K562 (cell line): Measurements from ENCODE around the gene BCKDK. TPM values are rescaled to one million over a fixed set of nuclear protein-coding genes. Genes with fewer than 3 reads are reported as not detected.

Source experiments
- CBFA2T2 ChIP-seq: fragments of 450-650 bp; conservative IDR thresholded peaks from 2 replicates; pipeline ENCODE4 v1.6.1; 2017; ENCODE audit warnings: mild to moderate bottlenecking
- CBX8 ChIP-seq: fragments of 200-600 bp; sonication (generic); IDR thresholded peaks from 2 replicates; pipeline ENCODE4 v1.6.1; 2012; ENCODE audit warnings: borderline replicate concordance, mixed run types, low read depth, mild to moderate bottlenecking, moderate library complexity, mixed read lengths, low read length, control low read depth, inconsistent platforms; ENCODE audit not compliant: poor library complexity, severe bottlenecking; ENCODE audit errors: extremely low read depth
- CLOCK ChIP-seq: fragments of 250-450 bp; sonication (Bioruptor Pico); IDR thresholded peaks from 2 replicates; pipeline ENCODE4 v1.4.0; 2020; ENCODE audit warnings: mild to moderate bottlenecking, moderate library complexity, borderline replicate concordance
- E2F4 ChIP-seq: sonication (generic); formaldehyde crosslinking; IDR thresholded peaks from 2 replicates; pipeline ENCODE4 v1.8.0; 2022; ENCODE audit warnings: mild to moderate bottlenecking, low read depth, missing genetic modification reagents
- ELK1 ChIP-seq: sonication (generic); formaldehyde crosslinking; IDR thresholded peaks from 2 replicates; pipeline ENCODE4 v1.8.1; 2022; ENCODE audit warnings: missing genetic modification reagents
- MAFG ChIP-seq: fragments of 450-650 bp; conservative IDR thresholded peaks from 2 replicates; pipeline ENCODE4 v1.6.1; 2016; ENCODE audit warnings: missing genetic modification characterization, missing compliant biosample characterization
- MTA1 ChIP-seq: fragments of 450-650 bp; IDR thresholded peaks from 2 replicates; pipeline ENCODE4 v1.6.1; 2017; ENCODE audit warnings: borderline replicate concordance
- NFIC ChIP-seq: fragments of 450-650 bp; IDR thresholded peaks from 2 replicates; pipeline ENCODE4 v1.6.1; 2017; ENCODE audit warnings: mild to moderate bottlenecking, inconsistent platforms
- NR2C2 ChIP-seq, 2 experiments: fragments of 200-800 bp in 1 of 2; sonication (Bioruptor generic) in 1 of 2; sonication (generic) in 1 of 2; formaldehyde crosslinking in 1 of 2; IDR thresholded peaks; 2 replicates each; pipeline versions ENCODE4 v1.6.1 to v1.8.0; 2016 to 2022; ENCODE audit warnings: mild to moderate bottlenecking in 1 of 2, missing compliant biosample characterization in 1 of 2, missing genetic modification characterization in 1 of 2, missing genetic modification reagents in 1 of 2
- PCBP1 ChIP-seq: fragments of 200-400 bp; formaldehyde crosslinking; IDR thresholded peaks from 2 replicates; pipeline ENCODE4 v1.6.1; 2018; ENCODE audit warnings: mild to moderate bottlenecking, low read depth, low read length; ENCODE audit not compliant: poor library complexity, severe bottlenecking
- SIRT6 ChIP-seq: IDR thresholded peaks from one replicate; pipeline ENCODE4 v1.6.1; 2012; ENCODE audit warnings: low read depth, mild to moderate bottlenecking, control low read depth, inconsistent platforms, low read length, moderate library complexity
- ZNF146 ChIP-seq: IDR thresholded peaks from one replicate; pipeline ENCODE4 v1.6.1; 2018; ENCODE audit warnings: missing compliant biosample characterization; ENCODE audit not compliant: unreplicated experiment
- ZNF184 ChIP-seq: sonication (generic); formaldehyde crosslinking; IDR thresholded peaks from 2 replicates; pipeline ENCODE4 v1.5.0; 2020; ENCODE audit warnings: missing genetic modification reagents
- ZNF449 ChIP-seq: fragments of 250-450 bp; sonication (Bioruptor Pico); IDR thresholded peaks from 2 replicates; pipeline ENCODE4 v1.8.0; 2022; ENCODE audit warnings: moderate library complexity, mild to moderate bottlenecking, inconsistent platforms
- ZNF696 ChIP-seq: fragments of 250-450 bp; sonication (Bioruptor Pico); conservative IDR thresholded peaks from 2 replicates; pipeline ENCODE4 v1.4.0; 2020; ENCODE audit warnings: mild to moderate bottlenecking, moderate library complexity
- polyA plus RNA-seq, 8 experiments: library from polyadenylated mRNA; depleted of rRNA in 4 of 8; stranded (reverse) in 5 of 8; unstranded in 3 of 8; fragments of >200 nt; fragmentation: Nextera tagmentation in 2 of 8; fragmentation: Illumina TruSeq in 1 of 8; extraction: Ambion mirVana in 2 of 8; extraction: Trizol in 1 of 8; gene quantifications; 2 replicates each; pipeline versions ENCODE4 v1.2.1 to v1.2.3, GENCODE V29; 2011 to 2014; ENCODE audit warnings: inconsistent platforms in 1 of 8, missing spikeins in 1 of 8
- total RNA-seq, 7 experiments: library from RNA; depleted of rRNA in 6 of 7; stranded (reverse); fragments of >200 nt in 6 of 7; fragmentation: Illumina TruSeq in 2 of 7; extraction: Trizol in 2 of 7; gene quantifications; 2 replicates each; pipeline versions ENCODE4 v1.2.1 to v1.2.3, GENCODE V29; 2011 to 2021; ENCODE audit warnings: low replicate concordance in 1 of 7

The BCKDK gene
- total and polyA plus RNA-seq, 9 of the 15 experiments (the other 6 are each of a cell fraction or from before 2014, with no cell fraction given), result 0.58 to 34.8 (median 13.1) TPM

- no peak for TF ChIP-seq CLOCK (CRISPR knock-in tag)
- no peak for TF ChIP-seq ZNF696
- TF ChIP-seq NFIC, result peak; percentile 68
- TF ChIP-seq MAFG (tag), result no peak
- TF ChIP-seq MTA1, result peak; percentile 95
- TF ChIP-seq ZNF146 (CRISPR knock-in tag), result no peak
- no peak for TF ChIP-seq CBFA2T2
- TF ChIP-seq NR2C2 (CRISPR knock-in tag; IDR thresholded peaks at IDR 0.05), result peak; percentile 82; the same call in 1 of the 2 replicates
- peak; percentile 97 for TF ChIP-seq NR2C2 (tag; IDR thresholded peaks at IDR 0.05)
- no peak for TF ChIP-seq ZNF184 (CRISPR knock-in tag)
- TF ChIP-seq SIRT6, result no peak
- no peak for TF ChIP-seq E2F4 (CRISPR knock-in tag)
- no peak for TF ChIP-seq PCBP1
- no peak for TF ChIP-seq ELK1 (CRISPR knock-in tag)
- TF ChIP-seq CBX8, result no peak
- no peak for TF ChIP-seq ZNF449 (CRISPR knock-in tag)
Measured at GRCh38 chr16:31073970-31074813, 34.0 kb upstream of the BCKDK start, which contains the start of the genes ZNF646 and ZNF668 (continued).
